WTC11 (cell line): ENCODE measurements around the gene STIP1.

Experiments
- CTCF ChIP-seq: fragments of 200-600 bp; IDR thresholded peaks from 2 replicates; pipeline ENCODE4 v1.8.0; 2022; ENCODE audit warnings: antibody characterized with exemption
- NR2C2 ChIP-seq: sonication (generic); formaldehyde crosslinking; IDR thresholded peaks from 2 replicates; pipeline ENCODE4 v1.8.0; 2022; ENCODE audit warnings: mild to moderate bottlenecking, missing genetic modification reagents
- TP53 ChIP-seq: sonication (generic); formaldehyde crosslinking; IDR thresholded peaks from 2 replicates; pipeline ENCODE4 v1.8.1; 2023; ENCODE audit warnings: mild to moderate bottlenecking, missing genetic modification reagents
- TF ChIP-seq, protein P1 (sequence below): sonication (generic); formaldehyde crosslinking; IDR thresholded peaks from 2 replicates; pipeline ENCODE4 v1.8.0; 2022; ENCODE audit warnings: mild to moderate bottlenecking, missing genetic modification reagents

DNA sequence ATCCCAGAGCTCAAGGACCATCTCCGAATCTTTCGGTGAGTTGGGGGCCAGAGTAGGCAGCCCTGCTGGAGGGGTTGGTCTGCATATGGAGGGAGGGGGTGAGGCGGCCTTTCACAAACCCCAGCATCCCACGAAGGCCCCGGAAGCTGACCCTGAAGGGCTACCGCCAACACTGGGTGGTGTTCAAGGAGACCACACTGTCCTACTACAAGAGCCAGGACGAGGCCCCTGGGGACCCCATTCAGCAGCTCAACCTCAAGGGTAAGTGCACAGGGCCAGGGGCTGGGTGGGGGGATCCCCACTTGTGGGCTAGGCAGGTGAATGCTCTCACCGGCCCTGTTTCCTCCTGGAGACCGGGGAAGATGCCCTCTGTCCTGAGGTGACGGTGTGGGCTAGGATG lies 33.8 kb downstream of the STIP1 start:
- no peak for TF ChIP-seq TP53
- TF ChIP-seq CTCF: no peak
- no peak for TF ChIP-seq NR2C2
- TF ChIP-seq, protein P1, sequence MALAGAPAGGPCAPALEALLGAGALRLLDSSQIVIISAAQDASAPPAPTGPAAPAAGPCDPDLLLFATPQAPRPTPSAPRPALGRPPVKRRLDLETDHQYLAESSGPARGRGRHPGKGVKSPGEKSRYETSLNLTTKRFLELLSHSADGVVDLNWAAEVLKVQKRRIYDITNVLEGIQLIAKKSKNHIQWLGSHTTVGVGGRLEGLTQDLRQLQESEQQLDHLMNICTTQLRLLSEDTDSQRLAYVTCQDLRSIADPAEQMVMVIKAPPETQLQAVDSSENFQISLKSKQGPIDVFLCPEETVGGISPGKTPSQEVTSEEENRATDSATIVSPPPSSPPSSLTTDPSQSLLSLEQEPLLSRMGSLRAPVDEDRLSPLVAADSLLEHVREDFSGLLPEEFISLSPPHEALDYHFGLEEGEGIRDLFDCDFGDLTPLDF (CRISPR knock-in tag): no peak
